H1 (cell line): ENCODE results near the gene GLMP.

Source experiments
- ATF3 ChIP-seq: IDR thresholded peaks from 2 replicates; pipeline ENCODE4 v1.6.1; 2011; ENCODE audit warnings: low read depth, mild to moderate bottlenecking, low read length; ENCODE audit not compliant: insufficient read depth
- CTCF ChIP-seq, 3 experiments: IDR thresholded peaks; 1 replicate in 2 of 3; 2 replicates in 1 of 3; pipeline versions ENCODE4 v1.5.1 to v1.6.1; 2011; ENCODE audit warnings: low read length in 3 of 3, mild to moderate bottlenecking in 3 of 3, inconsistent platforms in 2 of 3, low read depth in 1 of 3, moderate library complexity in 1 of 3; ENCODE audit not compliant: insufficient read depth in 1 of 3; ENCODE audit errors: control extremely low read depth in 1 of 3
- POLR2A ChIP-seq, 2 experiments: IDR thresholded peaks; 1 replicate in 1 of 2; 2 replicates in 1 of 2; pipeline ENCODE4 v1.6.1; 2011; ENCODE audit warnings: low read depth in 2 of 2, low read length in 2 of 2, mild to moderate bottlenecking in 2 of 2; ENCODE audit errors: control extremely low read depth in 1 of 2
- POLR2AphosphoS5 ChIP-seq: IDR thresholded peaks from 2 replicates; pipeline ENCODE4 v1.6.1; 2011; ENCODE audit warnings: low read depth, low read length
- RAD21 ChIP-seq, 2 experiments: IDR thresholded peaks in 1 of 2; conservative IDR thresholded peaks in 1 of 2; 2 replicates each; pipeline ENCODE4 v1.6.1; 2011; ENCODE audit warnings: low read depth in 2 of 2, low read length in 2 of 2, improper control_type of control experiment in 1 of 2, inconsistent platforms in 1 of 2, mild to moderate bottlenecking in 1 of 2, moderate library complexity in 1 of 2
- SRF ChIP-seq: IDR thresholded peaks from 2 replicates; pipeline ENCODE4 v1.6.1; 2011; ENCODE audit warnings: mild to moderate bottlenecking, low read depth, low read length, moderate library complexity

- TF ChIP-seq ATF3 (no peak), CTCF (IDR thresholded peaks at IDR 0.05; ENCODE audit: control extremely low read depth in 1 of 3, insufficient read depth in 1 of 3, low read depth in 1 of 3, low read length in 3 of 3) (no peak), SRF (no peak), RAD21 (IDR thresholded peaks at IDR 0.05 in 1 of 2, conservative IDR thresholded peaks at IDR 0.05 in 1 of 2; ENCODE audit: low read depth in 2 of 2, low read length in 2 of 2) (no peak), POLR2AphosphoS5 (no peak; the same call in 1 of the 2 replicates), POLR2A (IDR thresholded peaks at IDR 0.05; ENCODE audit: control extremely low read depth in 1 of 2, low read depth in 2 of 2, low read length in 2 of 2) (no peak; a peak in 1 of 3 replicates)
These were observed 49.2 kb downstream of the GLMP start for GRCh38 chr1:156246241-156246780.
